Erythroblast (primary cell): ENCODE data around the gene PTPN5.

ENCODE experiments used
- GATA1 ChIP-seq: IDR thresholded peaks from 2 replicates; pipeline ENCODE4 v1.6.1; 2011; ENCODE audit warnings: low read depth, mild to moderate bottlenecking, control low read depth, low read length, moderate library complexity
- POLR2A ChIP-seq: IDR thresholded peaks from 2 replicates; pipeline ENCODE4 v1.6.1; 2011; ENCODE audit warnings: mild to moderate bottlenecking, low read length

DNA sequence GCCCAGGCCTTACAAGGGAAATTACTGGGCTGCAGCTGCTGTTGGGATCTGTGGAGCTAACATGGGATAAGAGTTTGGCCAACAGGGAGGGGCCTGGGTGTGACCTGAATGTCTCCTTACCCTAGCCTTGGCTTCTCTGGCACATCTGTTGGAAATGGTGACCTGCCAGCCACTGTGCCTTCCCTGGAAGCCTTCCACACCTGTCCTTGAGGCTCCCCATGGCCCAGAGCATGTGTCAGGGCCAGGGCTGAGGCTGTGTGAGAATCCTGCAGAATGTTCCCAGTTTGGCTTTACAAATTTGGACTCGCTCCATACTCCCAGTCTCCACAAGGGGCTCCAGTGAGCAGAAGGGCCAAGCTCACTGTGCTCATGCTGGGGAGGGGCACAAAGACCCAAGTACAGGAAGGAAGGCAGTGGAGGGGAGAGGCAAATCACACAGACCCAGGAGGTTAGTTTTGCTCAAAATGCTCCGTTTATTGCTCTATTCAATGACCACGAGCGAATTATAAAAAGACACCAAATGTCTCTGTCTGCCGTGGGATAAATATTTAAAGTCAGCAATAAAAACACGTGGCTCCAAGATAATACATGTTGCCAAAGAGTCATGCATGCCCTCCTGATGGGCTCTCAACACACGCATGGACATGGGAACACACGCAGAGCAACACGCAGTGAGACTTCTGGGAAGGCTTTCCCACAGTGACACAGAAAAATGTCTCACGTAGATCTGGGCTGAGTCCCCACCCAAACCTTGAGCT lies 63.9 kb downstream of the PTPN5 start:
- TF ChIP-seq POLR2A (no peak), GATA1 (no peak)
